Mesenchymal stem cell (in vitro differentiated cells and primary cell): ENCODE data around the gene PARPBP.

ENCODE experiments used
- DNase-seq: peaks from one replicate; pipeline ENCODE4 v3.0.0-alpha.2; 2013
- H2AFZ ChIP-seq: one replicate; pipeline ENCODE4 v1.6.1; 2013; ENCODE audit warnings: low read depth, mild to moderate bottlenecking, control low read depth, inconsistent platforms, low read length, moderate library complexity
- H2AK5ac ChIP-seq: 2 replicates; pipeline ENCODE4 v1.6.1; 2013; ENCODE audit warnings: low read length, moderate library complexity, mild to moderate bottlenecking, inconsistent platforms; ENCODE audit not compliant: severe bottlenecking
- H2BK120ac ChIP-seq: one replicate; pipeline ENCODE4 v1.6.1; 2013; ENCODE audit warnings: low read depth, mild to moderate bottlenecking, inconsistent platforms, low read length, moderate library complexity
- H2BK12ac ChIP-seq, 2 experiments: one replicate each; pipeline ENCODE4 v1.6.1; 2013; ENCODE audit warnings: inconsistent platforms in 2 of 2, low read length in 2 of 2, mild to moderate bottlenecking in 2 of 2, moderate library complexity in 2 of 2, control low read depth in 1 of 2
- H2BK15ac ChIP-seq: one replicate; pipeline ENCODE4 v1.6.1; 2013; ENCODE audit warnings: mild to moderate bottlenecking, low read depth, inconsistent platforms; ENCODE audit not compliant: poor library complexity, severe bottlenecking
- H2BK5ac ChIP-seq: 2 replicates; pipeline ENCODE4 v1.6.1; 2013; ENCODE audit warnings: low read depth, mild to moderate bottlenecking, low read length, control low read depth, inconsistent platforms; ENCODE audit not compliant: poor library complexity, severe bottlenecking
- H3K14ac ChIP-seq, 2 experiments: one replicate each; pipeline ENCODE4 v1.6.1; 2013; ENCODE audit warnings: inconsistent platforms in 2 of 2, low read length in 2 of 2, control low read depth in 1 of 2, mild to moderate bottlenecking in 1 of 2, moderate library complexity in 1 of 2
- H3K18ac ChIP-seq, 2 experiments: one replicate each; pipeline ENCODE4 v1.6.1; 2013; ENCODE audit warnings: inconsistent platforms in 2 of 2, low read length in 2 of 2, control low read depth in 1 of 2, low read depth in 1 of 2, mild to moderate bottlenecking in 1 of 2
- H3K23ac ChIP-seq, 2 experiments: one replicate each; pipeline ENCODE4 v1.6.1; 2013; ENCODE audit warnings: inconsistent platforms in 2 of 2, low read length in 2 of 2, mild to moderate bottlenecking in 2 of 2, moderate library complexity in 2 of 2, control low read depth in 1 of 2
- H3K27ac ChIP-seq: 2 replicates; pipeline ENCODE4 v1.5.1; 2013; ENCODE audit warnings: mild to moderate bottlenecking, moderate library complexity, low read length, control low read depth, inconsistent platforms; ENCODE audit not compliant: poor library complexity, severe bottlenecking
- H3K27me3 ChIP-seq, 2 experiments: 2 replicates each; pipeline versions ENCODE4 v1.6.1 to v1.7.0; 2013; ENCODE audit warnings: low read length in 2 of 2, mild to moderate bottlenecking in 2 of 2, moderate library complexity in 2 of 2, control low read depth in 1 of 2, inconsistent platforms in 1 of 2; ENCODE audit not compliant: control insufficient read depth in 1 of 2, insufficient read depth in 1 of 2
- H3K36me3 ChIP-seq, 2 experiments: 2 replicates each; pipeline versions ENCODE4 v1.6.1 to v1.7.0; 2013; ENCODE audit warnings: low read length in 2 of 2, control low read depth in 1 of 2, inconsistent platforms in 1 of 2, low read depth in 1 of 2, mild to moderate bottlenecking in 1 of 2; ENCODE audit not compliant: insufficient read depth in 2 of 2, control insufficient read depth in 1 of 2
- H3K4ac ChIP-seq, 2 experiments: one replicate each; pipeline ENCODE4 v1.6.1; 2013; ENCODE audit warnings: inconsistent platforms in 2 of 2, low read length in 2 of 2, mild to moderate bottlenecking in 2 of 2, moderate library complexity in 2 of 2, control low read depth in 1 of 2, low read depth in 1 of 2
- H3K4me1 ChIP-seq: 2 replicates; pipeline ENCODE4 v1.6.1; 2013; ENCODE audit warnings: low read depth, low read length, control low read depth; ENCODE audit not compliant: control insufficient read depth, insufficient read depth
- H3K4me2 ChIP-seq: 2 replicates; pipeline ENCODE4 v1.6.1; 2013; ENCODE audit warnings: low read length, mild to moderate bottlenecking, inconsistent platforms; ENCODE audit not compliant: poor library complexity, severe bottlenecking
- H3K4me3 ChIP-seq, 2 experiments: 2 replicates each; pipeline versions ENCODE4 v1.5.1 to v1.7.0; 2013; ENCODE audit warnings: low read length in 2 of 2, mild to moderate bottlenecking in 2 of 2, control low read depth in 1 of 2, low read depth in 1 of 2; ENCODE audit not compliant: insufficient read depth in 1 of 2
- H3K79me1 ChIP-seq: replicated peaks from 2 replicates; pipeline ENCODE4 v1.6.1; 2013; ENCODE audit warnings: mild to moderate bottlenecking, control low read depth, low read length, inconsistent platforms; ENCODE audit not compliant: poor library complexity, severe bottlenecking
- H3K9ac ChIP-seq: 2 replicates; pipeline ENCODE4 v1.7.0; 2013; ENCODE audit warnings: mild to moderate bottlenecking, low read length, moderate library complexity
- H3K9me3 ChIP-seq: 2 replicates; pipeline ENCODE4 v1.7.0; 2013; ENCODE audit warnings: mild to moderate bottlenecking, low read length; ENCODE audit not compliant: control insufficient read depth
- H4K8ac ChIP-seq: one replicate; pipeline ENCODE4 v1.6.1; 2013; ENCODE audit warnings: inconsistent platforms, mild to moderate bottlenecking, low read length, moderate library complexity
- H4K91ac ChIP-seq: one replicate; pipeline ENCODE4 v1.6.1; 2013; ENCODE audit warnings: mild to moderate bottlenecking, low read length, inconsistent platforms
- WGBS: methylation state at CpG from one replicate; pipeline ENCODE4 v1.1.7; 2013; ENCODE audit warnings: mixed read lengths; 5-methylcytosine and 5-hydroxymethylcytosine counted together

Gene PARPBP

GRCh38 chr12:102174117-102174516 is 54.1 kb downstream of the PARPBP start:
- Histone ChIP-seq H3K18ac (no peak overlapping the region), H4K8ac (no peak overlapping the region), H2BK15ac (no peak overlapping the region), H3K4me3 (no peak overlapping the region), H4K91ac (no peak overlapping the region), H2AK5ac (no peak overlapping the region), H3K14ac (no peak overlapping the region), H3K79me1 (no peaks in the 10 kb centered on the region), H3K9me3 (no peaks in the 10 kb centered on the region), H2BK5ac (no peak overlapping the region), H3K4me2 (no peak overlapping the region), H3K27ac (no peak overlapping the region), H3K4me1 (no peaks in the 10 kb centered on the region), H3K9ac (no peak overlapping the region), H2AFZ (no peak overlapping the region), H2BK120ac (no peak overlapping the region), H3K23ac (no peak overlapping the region), H3K4ac (no peak overlapping the region), H3K27me3 (no peaks in the 10 kb centered on the region), H3K36me3 (no peaks in the 10 kb centered on the region), H2BK12ac (no peak overlapping the region)
- 100% methylated on average over 1 of the region's 2 CpGs for WGBS
- DNase-seq = no peak

GRCh38 chr12:102174761-102175160 is 54.8 kb downstream of the PARPBP start:
- H3K27ac ChIP-seq = no peak overlapping the region
- no peak overlapping the region for H3K4ac ChIP-seq
- H4K91ac ChIP-seq = no peak overlapping the region
- H3K18ac ChIP-seq = no peak overlapping the region
- no peaks in the 10 kb centered on the region for H3K27me3 ChIP-seq
- no peak for DNase-seq
- H2BK15ac ChIP-seq = no peak overlapping the region
- no peak overlapping the region for H3K14ac ChIP-seq
- WGBS = no CpG with 5 or more reads among the region's 2 CpGs
- no peak overlapping the region for H3K4me2 ChIP-seq
- H3K23ac ChIP-seq = no peak overlapping the region
- H2BK12ac ChIP-seq = no peak overlapping the region
- H3K9me3 ChIP-seq = no peaks in the 10 kb centered on the region
- no peaks in the 10 kb centered on the region for H3K4me1 ChIP-seq
- no peak overlapping the region for H2BK120ac ChIP-seq
- no peak overlapping the region for H2BK5ac ChIP-seq
- no peaks in the 10 kb centered on the region for H3K36me3 ChIP-seq
- no peaks in the 10 kb centered on the region for H3K79me1 ChIP-seq
- no peak overlapping the region for H2AFZ ChIP-seq
- H2AK5ac ChIP-seq = no peak overlapping the region
- H4K8ac ChIP-seq = no peak overlapping the region
- no peak overlapping the region for H3K4me3 ChIP-seq
- H3K9ac ChIP-seq = no peak overlapping the region

GRCh38 chr12:102182635-102183034 is 62.7 kb downstream of the PARPBP start:
- no peak overlapping the region for H2BK12ac ChIP-seq
- no peak overlapping the region for H4K91ac ChIP-seq
- H3K4me3 ChIP-seq = no peak overlapping the region
- H2AFZ ChIP-seq = no peak overlapping the region
- no peak overlapping the region for H3K9ac ChIP-seq
- no peaks in the 10 kb centered on the region for H3K27me3 ChIP-seq
- WGBS = 100% methylated on average over 1 of the region's 2 CpGs
- H3K79me1 ChIP-seq = no peaks in the 10 kb centered on the region
- H2BK15ac ChIP-seq = no peak overlapping the region
- no peak overlapping the region for H3K27ac ChIP-seq
- no peak overlapping the region for H2BK5ac ChIP-seq
- no peak overlapping the region for H2BK120ac ChIP-seq
- no peak overlapping the region for H3K23ac ChIP-seq
- no peak for DNase-seq
- H3K18ac ChIP-seq = no peak overlapping the region
- H3K9me3 ChIP-seq = no peaks in the 10 kb centered on the region
- no peak overlapping the region for H3K4me2 ChIP-seq
- H3K4me1 ChIP-seq = no peaks in the 10 kb centered on the region
- no peak overlapping the region for H2AK5ac ChIP-seq
- no peak overlapping the region for H3K4ac ChIP-seq
- no peak overlapping the region for H4K8ac ChIP-seq
- no peaks in the 10 kb centered on the region for H3K36me3 ChIP-seq
- no peak overlapping the region for H3K14ac ChIP-seq

GRCh38 chr12:102195826-102196225 is 75.8 kb downstream of the PARPBP start:
- WGBS = no CpG with 5 or more reads among the region's 4 CpGs
- Histone ChIP-seq H2BK15ac (no peak overlapping the region), H3K9ac (no peak overlapping the region), H2AFZ (no peak overlapping the region), H3K4ac (no peak overlapping the region), H3K23ac (no peak overlapping the region), H2BK12ac (no peak overlapping the region), H3K4me1 (no peaks in the 10 kb centered on the region), H3K4me2 (no peak overlapping the region), H3K36me3 (no peaks in the 10 kb centered on the region), H3K18ac (no peak overlapping the region), H3K14ac (no peak overlapping the region), H4K91ac (no peak overlapping the region), H2BK5ac (no peak overlapping the region), H3K9me3 (no peaks in the 10 kb centered on the region), H3K27ac (no peak overlapping the region), H3K4me3 (no peak overlapping the region), H3K27me3 (no peaks in the 10 kb centered on the region), H4K8ac (no peak overlapping the region), H2BK120ac (no peak overlapping the region), H2AK5ac (no peak overlapping the region), H3K79me1 (no peaks in the 10 kb centered on the region)
- no peak for DNase-seq
